H9 (cell line): ENCODE measurements around the gene SMYD5. TPM values are rescaled to one million over a fixed set of nuclear protein-coding genes. Genes with fewer than 3 reads are reported as not detected.

Experiments
- DNase-seq: peaks from one replicate; pipeline ENCODE4 v3.0.0-alpha.2; 2017
- H2AFZ ChIP-seq: one replicate; pipeline ENCODE4 v1.6.1; 2013; ENCODE audit warnings: mild to moderate bottlenecking, low read length, control low read depth, moderate library complexity
- H2AK5ac ChIP-seq: 2 replicates; pipeline ENCODE4 v1.6.1; 2013; ENCODE audit warnings: low read length, control low read depth, mixed read lengths; ENCODE audit not compliant: insufficient read length
- H2BK120ac ChIP-seq: one replicate; pipeline ENCODE4 v1.6.1; 2013; ENCODE audit warnings: low read depth, mild to moderate bottlenecking, low read length, control low read depth, inconsistent platforms; ENCODE audit not compliant: poor library complexity, severe bottlenecking
- H2BK12ac ChIP-seq: 2 replicates; pipeline ENCODE4 v1.6.1; 2013; ENCODE audit warnings: low read length, control low read depth, mixed read lengths, low read depth; ENCODE audit not compliant: insufficient read length
- H2BK15ac ChIP-seq: 2 replicates; pipeline ENCODE4 v1.6.1; 2013; ENCODE audit warnings: low read depth, low read length, control low read depth
- H2BK20ac ChIP-seq: one replicate; pipeline ENCODE4 v1.6.1; 2013; ENCODE audit warnings: low read depth, mild to moderate bottlenecking, low read length, control low read depth, inconsistent platforms; ENCODE audit not compliant: poor library complexity, severe bottlenecking
- H2BK5ac ChIP-seq: 2 replicates; pipeline ENCODE4 v1.6.1; 2013; ENCODE audit warnings: low read length, control low read depth, mixed read lengths; ENCODE audit not compliant: insufficient read length
- H3K14ac ChIP-seq: 2 replicates; pipeline ENCODE4 v1.6.1; 2013; ENCODE audit warnings: low read length, control low read depth; ENCODE audit not compliant: insufficient read depth
- H3K18ac ChIP-seq: 2 replicates; pipeline ENCODE4 v1.6.1; 2013; ENCODE audit warnings: low read depth, mild to moderate bottlenecking, mixed read lengths, low read length, control low read depth; ENCODE audit not compliant: insufficient read length
- H3K23ac ChIP-seq: 2 replicates; pipeline ENCODE4 v1.6.1; 2013; ENCODE audit warnings: low read length, control low read depth, mixed read lengths, low read depth; ENCODE audit not compliant: insufficient read length
- H3K23me2 ChIP-seq: 2 replicates; pipeline ENCODE4 v1.6.1; 2013; ENCODE audit warnings: low read depth, mild to moderate bottlenecking, mixed read lengths, low read length, control low read depth; ENCODE audit not compliant: insufficient read length, poor library complexity, severe bottlenecking
- H3K27ac ChIP-seq: 2 replicates; pipeline ENCODE4 v1.5.1; 2013; ENCODE audit warnings: low read length, control low read depth, mixed read lengths, low read depth; ENCODE audit not compliant: insufficient read length
- H3K27me3 ChIP-seq: 2 replicates; pipeline ENCODE4 v1.6.1; 2013; ENCODE audit warnings: low read length, control low read depth, inconsistent platforms; ENCODE audit not compliant: insufficient read depth
- H3K4ac ChIP-seq: 2 replicates; pipeline ENCODE4 v1.6.1; 2013; ENCODE audit warnings: low read depth, mild to moderate bottlenecking, control low read depth, inconsistent platforms, low read length, moderate library complexity
- H3K4me1 ChIP-seq: 2 replicates; pipeline ENCODE4 v1.6.1; 2013; ENCODE audit warnings: low read length, control low read depth, inconsistent platforms; ENCODE audit not compliant: insufficient read depth
- H3K4me2 ChIP-seq: 2 replicates; pipeline ENCODE4 v1.6.1; 2013; ENCODE audit warnings: low read length, control low read depth, mixed read lengths; ENCODE audit not compliant: insufficient read length, insufficient read depth
- H3K56ac ChIP-seq: 2 replicates; pipeline ENCODE4 v1.6.1; 2013; ENCODE audit warnings: low read depth, mild to moderate bottlenecking, mixed read lengths, low read length, control low read depth; ENCODE audit not compliant: insufficient read length
- H3K79me1 ChIP-seq: 2 replicates; pipeline ENCODE4 v1.6.1; 2013; ENCODE audit warnings: low read depth, mild to moderate bottlenecking, moderate library complexity, low read length, control low read depth, inconsistent platforms; ENCODE audit not compliant: insufficient read depth, poor library complexity, severe bottlenecking
- H3K79me2 ChIP-seq: 2 replicates; pipeline ENCODE4 v1.6.1; 2013; ENCODE audit warnings: low read length, control low read depth, inconsistent platforms; ENCODE audit not compliant: insufficient read depth
- H3K9ac ChIP-seq: 2 replicates; pipeline ENCODE4 v1.6.1; 2013; ENCODE audit warnings: low read length, control low read depth, mixed read lengths; ENCODE audit not compliant: insufficient read length; ENCODE audit errors: extremely low read depth
- H3K9me3 ChIP-seq: one replicate; pipeline ENCODE4 v1.6.1; 2013; ENCODE audit warnings: low read depth, low read length, inconsistent platforms; ENCODE audit not compliant: control insufficient read depth
- H3T11ph ChIP-seq: one replicate; pipeline ENCODE4 v1.6.1; 2013; ENCODE audit warnings: mild to moderate bottlenecking, low read length, control low read depth, inconsistent platforms
- H4K20me1 ChIP-seq: one replicate; pipeline ENCODE4 v1.6.1; 2013; ENCODE audit not compliant: control insufficient read depth, insufficient read length, insufficient read depth
- H4K5ac ChIP-seq: 2 replicates; pipeline ENCODE4 v1.6.1; 2013; ENCODE audit warnings: low read depth, mild to moderate bottlenecking, mixed read lengths, low read length, control low read depth; ENCODE audit not compliant: insufficient read length
- H4K8ac ChIP-seq: replicated peaks from 2 replicates; pipeline ENCODE4 v1.6.1; 2013; ENCODE audit warnings: low read length, control low read depth, mixed read lengths, low read depth; ENCODE audit not compliant: insufficient read length
- H4K91ac ChIP-seq: 2 replicates; pipeline ENCODE4 v1.6.1; 2013; ENCODE audit warnings: low read depth, mild to moderate bottlenecking, moderate library complexity, mixed read lengths, low read length, control low read depth; ENCODE audit not compliant: insufficient read length
- H3K27ac Mint-ChIP-seq, 3 experiments: 2 replicates in 2 of 3; 3 replicates in 1 of 3; pipeline ENCODE4 v1.8.0; 2020 to 2021; ENCODE audit warnings: mixed read lengths in 3 of 3, mild to moderate bottlenecking in 1 of 3, moderate library complexity in 1 of 3
- H3K27me3 Mint-ChIP-seq: 2 replicates; pipeline ENCODE4 v1.8.0; 2021; ENCODE audit warnings: low read depth, mild to moderate bottlenecking, moderate library complexity, mixed read lengths
- H3K36me3 Mint-ChIP-seq, 3 experiments: 2 replicates in 2 of 3; 3 replicates in 1 of 3; pipeline ENCODE4 v1.8.0; 2020 to 2021; ENCODE audit warnings: low read depth in 3 of 3, mixed read lengths in 3 of 3; ENCODE audit not compliant: insufficient read depth in 1 of 3
- H3K4me1 Mint-ChIP-seq, 2 experiments: 2 replicates each; pipeline ENCODE4 v1.8.0; 2020; ENCODE audit warnings: mixed read lengths in 2 of 2
- H3K4me3 Mint-ChIP-seq, 2 experiments: 2 replicates in 1 of 2; 3 replicates in 1 of 2; pipeline ENCODE4 v1.8.0; 2020 to 2021; ENCODE audit warnings: mild to moderate bottlenecking in 2 of 2, mixed read lengths in 2 of 2, moderate library complexity in 1 of 2
- H3K9me3 Mint-ChIP-seq, 2 experiments: 2 replicates in 1 of 2; 3 replicates in 1 of 2; pipeline ENCODE4 v1.8.0; 2020; ENCODE audit warnings: mild to moderate bottlenecking in 2 of 2, mixed read lengths in 2 of 2, moderate library complexity in 1 of 2
- WGBS: extraction: QIAGEN DNeasy Blood & Tissue Kit; methylation state at CpG from one replicate; pipeline ENCODE4 v1.1.7; 2013; ENCODE audit warnings: missing lambda C conversion rate, low lambda C conversion rate, mixed read lengths; ENCODE audit not compliant: insufficient read length; ENCODE audit errors: extremely low coverage; 5-methylcytosine and 5-hydroxymethylcytosine counted together
- total RNA-seq: library from RNA; stranded (reverse); gene quantifications from 2 replicates; pipeline ENCODE4 v1.2.1, GENCODE V29; 2021
- TF ChIP-seq, protein P1 (sequence below): fragments of 200-600 bp; sonication (generic); conservative IDR thresholded peaks from 3 replicates; pipeline ENCODE4 v1.8.0; 2021; ENCODE audit warnings: antibody characterized with exemption, mild to moderate bottlenecking

Gene SMYD5
- total RNA-seq, 1 experiment from 2014 or later: 45.2 TPM

- Histone ChIP-seq H4K91ac (no peak overlapping the region), H4K8ac (no peak overlapping the region), H2BK12ac (no peak overlapping the region), H2BK5ac (no peak overlapping the region), H3K14ac (no peak overlapping the region), H3K27me3 (no peaks in the 10 kb centered on the region; the same call in 1 of the 2 replicates), H3K23ac (no peak overlapping the region), H3K4ac (no peak overlapping the region), H3K4me2 (no peak overlapping the region), H3K56ac (no peak overlapping the region), H3K4me1 (peaks cover 2% of the 10 kb centered on the region; the same call in 1 of the 2 replicates), H2AFZ (no peak overlapping the region), H3K23me2 (peaks cover 9% of the 10 kb centered on the region), H2BK120ac (no peak overlapping the region), H3T11ph (no peak overlapping the region), H4K5ac (no peak overlapping the region), H4K20me1 (no peaks in the 10 kb centered on the region), H2BK15ac (no peak overlapping the region), H3K9ac (no peak overlapping the region), H3K27ac (no peak overlapping the region), H3K9me3 (no peaks in the 10 kb centered on the region), H2AK5ac (no peak overlapping the region), H3K18ac (no peak overlapping the region), H2BK20ac (no peak overlapping the region), H3K79me2 (no peaks in the 10 kb centered on the region), H3K79me1 (no peaks in the 10 kb centered on the region)
- H3K36me3 Mint-ChIP-seq: peaks cover 4 to 26% (median 14%) of the 10 kb centered on the region in 3 experiments; a peak in 6 of 7 replicates
- TF ChIP-seq, protein P1, sequence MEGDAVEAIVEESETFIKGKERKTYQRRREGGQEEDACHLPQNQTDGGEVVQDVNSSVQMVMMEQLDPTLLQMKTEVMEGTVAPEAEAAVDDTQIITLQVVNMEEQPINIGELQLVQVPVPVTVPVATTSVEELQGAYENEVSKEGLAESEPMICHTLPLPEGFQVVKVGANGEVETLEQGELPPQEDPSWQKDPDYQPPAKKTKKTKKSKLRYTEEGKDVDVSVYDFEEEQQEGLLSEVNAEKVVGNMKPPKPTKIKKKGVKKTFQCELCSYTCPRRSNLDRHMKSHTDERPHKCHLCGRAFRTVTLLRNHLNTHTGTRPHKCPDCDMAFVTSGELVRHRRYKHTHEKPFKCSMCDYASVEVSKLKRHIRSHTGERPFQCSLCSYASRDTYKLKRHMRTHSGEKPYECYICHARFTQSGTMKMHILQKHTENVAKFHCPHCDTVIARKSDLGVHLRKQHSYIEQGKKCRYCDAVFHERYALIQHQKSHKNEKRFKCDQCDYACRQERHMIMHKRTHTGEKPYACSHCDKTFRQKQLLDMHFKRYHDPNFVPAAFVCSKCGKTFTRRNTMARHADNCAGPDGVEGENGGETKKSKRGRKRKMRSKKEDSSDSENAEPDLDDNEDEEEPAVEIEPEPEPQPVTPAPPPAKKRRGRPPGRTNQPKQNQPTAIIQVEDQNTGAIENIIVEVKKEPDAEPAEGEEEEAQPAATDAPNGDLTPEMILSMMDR: no peak
- H3K4me3 Mint-ChIP-seq: no peak overlapping the region
- peaks cover 9 to 18% of the 10 kb centered on the region in 2 experiments for H3K4me1 Mint-ChIP-seq
- DNase-seq: no peak
- H3K27me3 Mint-ChIP-seq: peaks cover 29% of the 10 kb centered on the region
- no CpG with 5 or more reads among the region's 28 CpGs for WGBS
- no peak overlapping the region for H3K27ac Mint-ChIP-seq
- H3K9me3 Mint-ChIP-seq: no peaks in the 10 kb centered on the region
These were observed 51.4 kb downstream of the SMYD5 start for GRCh38 chr2:73265298-73266060.
